Stimulated activated naive CD8-positive, alpha-beta T cell treated with anti-CD3 and anti-CD28 coated beads, Interleukin-15, amount 100 ng/mL, for 72 hours (primary cell): ENCODE results near the gene DGCR8.

ENCODE experiments used
- ATAC-seq: fragments of 150-1000 bp; cut with Tn5 transposase; 2 replicates; pipeline ENCODE4 v1.10.0; 2021; ENCODE audit warnings: mild to moderate bottlenecking, moderate library complexity
- DNase-seq, 2 donors: peaks; one replicate each; pipeline ENCODE4 v3.0.0; 2021 to 2022
- H3K27ac Mint-ChIP-seq, 2 donors: one replicate each; pipeline ENCODE4 v1.8.0; 2022; ENCODE audit warnings: mild to moderate bottlenecking in 2 of 2, mixed read lengths in 2 of 2, moderate library complexity in 2 of 2
- H3K27me3 Mint-ChIP-seq: one replicate; pipeline ENCODE4 v1.8.0; 2022; ENCODE audit warnings: mixed read lengths
- H3K4me1 Mint-ChIP-seq: one replicate; pipeline ENCODE4 v1.8.0; 2022; ENCODE audit warnings: mild to moderate bottlenecking, mixed read lengths
- H3K4me3 Mint-ChIP-seq, 2 donors: one replicate each; pipeline ENCODE4 v1.8.0; 2022; ENCODE audit warnings: mild to moderate bottlenecking in 2 of 2, mixed read lengths in 2 of 2, moderate library complexity in 1 of 2
- H3K9me3 Mint-ChIP-seq, 2 donors: one replicate each; pipeline ENCODE4 v1.8.0; 2022; ENCODE audit warnings: mixed read lengths in 2 of 2

DGCR8 gene

DNA sequence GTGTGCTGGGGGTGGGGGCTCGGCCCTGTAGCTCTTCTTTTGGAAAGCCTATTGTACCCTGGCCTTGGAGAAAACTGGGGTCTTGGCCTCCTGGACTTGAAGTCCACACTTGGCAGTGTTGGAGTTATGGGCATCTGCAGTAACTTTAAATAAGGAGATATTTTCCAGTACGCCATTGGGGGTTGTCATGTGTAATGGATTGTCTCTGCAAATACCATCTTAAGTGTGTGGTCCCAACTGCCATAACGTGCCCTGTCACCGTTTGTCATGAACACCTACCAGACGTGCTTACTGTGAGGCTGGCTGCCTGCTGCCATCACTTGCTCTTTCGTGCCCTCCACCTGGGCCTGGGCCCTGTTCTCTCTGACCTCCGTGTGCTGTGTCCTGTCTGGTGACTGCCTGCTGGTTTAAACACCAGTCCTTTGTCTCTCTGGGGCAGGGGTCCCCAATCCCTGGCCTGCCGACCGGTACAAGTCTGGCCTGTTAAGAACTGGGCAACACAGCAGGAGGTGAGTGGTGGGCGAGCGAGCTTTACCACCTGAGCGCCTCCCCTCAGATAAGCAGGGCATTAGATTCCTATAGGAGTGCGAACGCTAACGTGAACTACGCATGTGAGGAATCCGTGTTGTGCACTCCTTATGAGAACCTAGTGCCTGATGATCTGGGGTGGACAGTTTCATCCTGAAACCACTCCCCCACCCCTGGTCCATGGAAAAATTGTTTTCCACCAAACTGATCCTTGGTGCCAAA, 48.0 kb downstream of the DGCR8 start:
- DNase-seq (no peak), ATAC-seq (no peak)
- Mint-ChIP-seq H3K4me1 (peaks cover 58% of the 10 kb centered on the region), H3K4me3 (no peak overlapping the region), H3K27ac (no peak overlapping the region), H3K9me3 (no peaks in the 10 kb centered on the region), H3K27me3 (no peaks in the 10 kb centered on the region)

GRCh38 chr22:20128619-20128901, 48.5 kb downstream of the DGCR8 start:
- H3K4me1 Mint-ChIP-seq = peaks cover 58% of the 10 kb centered on the region
- no peak overlapping the region for H3K27ac Mint-ChIP-seq
- no peak overlapping the region for H3K4me3 Mint-ChIP-seq
- no peaks in the 10 kb centered on the region for H3K27me3 Mint-ChIP-seq
- H3K9me3 Mint-ChIP-seq = no peaks in the 10 kb centered on the region
- DNase-seq (no peak), ATAC-seq (no peak)

DNA sequence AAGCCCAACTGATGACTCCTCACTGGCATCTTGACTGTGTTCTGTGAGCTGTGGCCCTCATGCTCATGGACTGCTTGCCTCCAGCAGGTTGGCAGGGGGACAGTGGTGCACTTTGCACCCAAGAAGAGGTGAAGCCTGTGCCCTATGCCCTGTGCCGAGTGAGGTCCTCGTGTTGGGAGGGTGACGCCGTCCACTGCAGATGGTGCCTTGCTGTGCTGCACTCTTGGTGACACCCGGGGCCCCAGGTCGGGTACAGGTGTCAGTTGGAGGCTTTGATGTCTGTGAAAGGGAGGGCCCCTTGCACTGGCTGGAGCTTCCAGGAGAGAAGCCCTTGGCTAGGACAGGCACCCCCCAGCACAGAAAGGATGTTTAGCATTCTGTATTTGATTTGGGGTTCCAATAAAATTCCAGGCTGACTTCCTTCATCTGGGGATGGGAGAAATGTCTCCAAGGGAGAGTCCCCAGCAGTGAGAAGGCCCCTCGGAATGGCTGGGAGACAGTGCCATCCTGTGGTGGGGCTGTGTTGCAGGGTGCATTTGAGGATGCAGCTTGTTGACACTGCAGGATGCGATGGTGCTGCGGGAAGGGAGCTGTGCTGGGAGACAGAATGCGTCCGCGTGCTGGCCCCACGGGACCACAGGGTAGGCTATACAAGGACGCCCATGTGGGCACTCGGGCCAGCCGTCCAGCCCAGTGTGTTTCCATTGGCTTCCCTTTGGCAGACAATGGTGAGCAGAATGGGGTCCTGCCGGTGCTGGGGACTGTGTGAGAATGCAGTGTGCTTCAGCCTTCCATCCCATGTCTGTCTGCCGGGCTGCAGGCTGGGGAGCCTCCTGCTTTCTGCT, 49.1 kb downstream of the DGCR8 start:
- ATAC-seq (peak; percentile 58), DNase-seq (peak; percentile 42 to 60)
- peak overlapping the region in 1 of 2 donors; percentile 34 for H3K4me3 Mint-ChIP-seq
- no peaks in the 10 kb centered on the region for H3K27me3 Mint-ChIP-seq
- peak overlapping the region in 1 of 2 donors; percentile 65 for H3K27ac Mint-ChIP-seq
- peaks cover 58% of the 10 kb centered on the region for H3K4me1 Mint-ChIP-seq
- H3K9me3 Mint-ChIP-seq = no peaks in the 10 kb centered on the region

- H3K4me1 Mint-ChIP-seq = peaks cover 62% of the 10 kb centered on the region
- ATAC-seq (no peak), DNase-seq (no peak)
- H3K9me3 Mint-ChIP-seq = no peaks in the 10 kb centered on the region
- H3K27me3 Mint-ChIP-seq = no peaks in the 10 kb centered on the region
- H3K27ac Mint-ChIP-seq = no peak overlapping the region
- H3K4me3 Mint-ChIP-seq = no peak overlapping the region
Measured at GRCh38 chr22:20129747-20130014, 49.6 kb downstream of the DGCR8 start.

DNA sequence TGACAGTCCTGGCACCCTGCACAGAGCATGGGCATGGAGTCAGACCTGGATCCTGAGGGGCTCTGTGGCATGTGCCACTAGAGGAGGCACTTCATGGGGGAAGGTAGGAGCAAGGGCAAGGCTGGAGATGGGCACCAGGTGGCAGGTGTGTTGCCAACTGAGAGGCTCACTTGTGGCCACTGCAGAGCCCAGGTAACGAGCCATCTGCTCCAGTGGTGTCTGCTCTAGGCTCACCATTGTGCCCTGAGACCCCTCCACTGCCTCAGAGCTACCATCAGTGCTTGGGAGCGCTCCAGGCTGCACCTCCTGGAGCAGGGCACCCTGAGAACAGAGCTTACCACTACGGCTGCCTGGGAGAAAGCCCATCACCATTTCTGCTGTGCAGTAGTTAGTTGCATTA, 50.3 kb downstream of the DGCR8 start:
- H3K4me1 Mint-ChIP-seq = peaks cover 69% of the 10 kb centered on the region
- H3K4me3 Mint-ChIP-seq = peak overlapping the region; percentile 64 to 73
- no peaks in the 10 kb centered on the region for H3K27me3 Mint-ChIP-seq
- H3K27ac Mint-ChIP-seq = no peak overlapping the region
- no peak for DNase-seq
- no peak for ATAC-seq
- no peaks in the 10 kb centered on the region for H3K9me3 Mint-ChIP-seq

- no peaks in the 10 kb centered on the region for H3K9me3 Mint-ChIP-seq
Measured at GRCh38 chr22:20130731-20131596, 50.9 kb downstream of the DGCR8 start.

DNA sequence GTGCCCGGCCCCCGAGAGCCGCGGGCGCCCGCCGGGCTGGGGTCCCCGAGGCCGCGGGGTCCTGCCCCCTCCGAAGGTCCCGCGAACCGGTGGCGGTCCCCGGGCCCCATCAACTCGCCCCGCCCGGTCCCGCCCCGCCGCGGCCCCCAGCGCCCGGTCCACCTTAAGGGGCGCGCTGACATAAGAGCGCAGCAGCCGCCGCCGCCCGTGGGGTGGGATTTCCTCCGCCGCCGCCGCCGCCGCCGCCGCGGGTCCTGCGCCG, 51.5 kb downstream of the DGCR8 start, which contains the start of gene ZDHHC8:
ZDHHC8 (plus strand) TSS at position 208 of the 262 bp plus-strand sequence. CDS start 144 bp downstream, outside the sequence.
- peak within 1 kb of the TSS; percentile 66 to 83 for H3K4me3 Mint-ChIP-seq
- DNase-seq (no peak), ATAC-seq (peak; percentile 56)
- peak within 1 kb of the TSS in 1 of 2 donors; percentile 48 for H3K27ac Mint-ChIP-seq
- peaks cover 78% of the 10 kb centered on the region for H3K4me1 Mint-ChIP-seq
- no peaks in the 10 kb centered on the region for H3K27me3 Mint-ChIP-seq
- no peaks in the 10 kb centered on the region for H3K9me3 Mint-ChIP-seq

More at GRCh38 chr22:20130731-20131596, 50.9 kb downstream of the DGCR8 start:
- Mint-ChIP-seq H3K4me1 (peaks cover 72% of the 10 kb centered on the region), H3K27me3 (no peaks in the 10 kb centered on the region), H3K27ac (peak overlapping the region in 1 of 2 donors; percentile 48), H3K4me3 (peak overlapping the region; percentile 64 to 73)
- DNase-seq (peak; percentile 54 to 59), ATAC-seq (peak; percentile 60)

DNA sequence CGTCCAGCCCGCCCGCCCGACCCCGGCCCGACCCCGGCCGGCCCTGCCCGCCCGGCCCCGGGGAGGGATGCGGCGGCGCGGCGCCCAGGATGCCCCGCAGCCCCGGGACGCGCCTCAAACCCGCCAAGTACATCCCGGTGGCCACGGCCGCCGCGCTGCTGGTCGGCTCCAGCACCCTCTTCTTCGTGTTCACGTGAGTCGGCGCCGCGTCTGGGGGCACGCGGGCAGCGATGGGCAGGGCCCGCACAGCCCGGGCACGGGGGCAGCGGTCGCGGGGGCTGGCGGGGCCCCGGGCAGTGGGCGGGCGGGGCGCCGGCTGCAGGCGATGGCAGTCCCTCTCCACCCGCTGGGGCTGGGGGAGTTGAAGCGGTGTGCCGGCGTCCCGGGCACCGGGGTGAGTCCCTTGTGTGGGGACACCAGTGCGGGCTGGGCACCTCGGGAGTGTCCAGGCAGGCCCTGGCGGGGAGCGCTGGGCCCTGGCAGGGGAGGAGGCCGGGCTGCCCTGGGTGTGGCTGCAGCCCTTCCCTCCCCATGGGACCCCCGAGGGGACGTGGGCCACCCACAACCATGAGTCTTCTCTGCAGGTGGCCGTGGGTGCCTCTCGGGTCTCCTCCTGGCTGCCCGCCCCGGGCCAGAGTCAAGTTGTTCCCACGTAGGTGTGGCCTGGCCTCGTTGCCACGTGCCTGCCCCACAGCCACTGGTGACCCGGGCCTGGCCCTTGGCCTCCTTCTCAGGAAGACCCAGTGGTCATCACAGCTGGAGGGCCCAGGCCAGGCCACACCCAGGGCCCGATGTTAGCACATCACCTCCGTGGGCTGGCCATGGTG, 52.0 kb downstream of the DGCR8 start:
- peak overlapping the region; percentile 66 to 83 for H3K4me3 Mint-ChIP-seq
- peak in 1 of 2 donors; percentile 23 for DNase-seq
- H3K9me3 Mint-ChIP-seq = no peaks in the 10 kb centered on the region
- H3K27ac Mint-ChIP-seq = peak overlapping the region in 1 of 2 donors; percentile 27
- H3K4me1 Mint-ChIP-seq = peaks cover 83% of the 10 kb centered on the region
- ATAC-seq = peak; percentile 18
- H3K27me3 Mint-ChIP-seq = no peaks in the 10 kb centered on the region

GRCh38 chr22:20132686-20133246, 52.7 kb downstream of the DGCR8 start:
- DNase-seq (no peak), ATAC-seq (no peak)
- Mint-ChIP-seq H3K27me3 (no peaks in the 10 kb centered on the region), H3K4me1 (peaks cover 84% of the 10 kb centered on the region), H3K27ac (peak overlapping the region in 1 of 2 donors; percentile 76), H3K4me3 (peak overlapping the region; percentile 66 to 83), H3K9me3 (no peaks in the 10 kb centered on the region)

GRCh38 chr22:20133930-20134549, 54.0 kb downstream of the DGCR8 start:
- Mint-ChIP-seq H3K4me3 (peak overlapping the region in 1 of 2 donors; percentile 72), H3K4me1 (peaks cover 79% of the 10 kb centered on the region), H3K9me3 (no peaks in the 10 kb centered on the region), H3K27ac (peak overlapping the region in 1 of 2 donors; percentile 19), H3K27me3 (no peaks in the 10 kb centered on the region)
- DNase-seq = no peak
- ATAC-seq = no peak

DNA sequence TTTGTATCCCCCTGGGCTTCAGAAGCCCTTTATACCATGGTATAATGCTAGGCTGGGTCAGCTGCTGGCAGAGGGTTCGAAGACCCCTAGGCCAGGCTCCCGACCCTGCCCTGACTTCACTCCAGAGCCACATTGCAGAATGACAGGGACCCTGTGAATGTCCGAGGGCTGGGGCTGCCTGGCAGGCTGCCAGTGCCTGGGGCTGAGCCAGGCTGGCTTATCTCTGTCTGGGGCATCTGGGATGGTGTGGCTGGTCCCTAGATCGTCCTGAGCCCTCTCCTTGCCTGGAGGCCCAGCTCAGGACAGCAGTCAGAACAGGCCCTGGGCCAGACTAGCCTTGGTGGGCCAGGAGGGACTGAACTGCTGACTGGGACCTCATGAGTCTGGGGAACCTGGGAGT, 55.2 kb downstream of the DGCR8 start:
- Mint-ChIP-seq H3K27me3 (no peaks in the 10 kb centered on the region), H3K27ac (no peak overlapping the region), H3K4me3 (no peak overlapping the region), H3K9me3 (no peaks in the 10 kb centered on the region), H3K4me1 (peaks cover 77% of the 10 kb centered on the region)
- DNase-seq (no peak), ATAC-seq (no peak)

DNA sequence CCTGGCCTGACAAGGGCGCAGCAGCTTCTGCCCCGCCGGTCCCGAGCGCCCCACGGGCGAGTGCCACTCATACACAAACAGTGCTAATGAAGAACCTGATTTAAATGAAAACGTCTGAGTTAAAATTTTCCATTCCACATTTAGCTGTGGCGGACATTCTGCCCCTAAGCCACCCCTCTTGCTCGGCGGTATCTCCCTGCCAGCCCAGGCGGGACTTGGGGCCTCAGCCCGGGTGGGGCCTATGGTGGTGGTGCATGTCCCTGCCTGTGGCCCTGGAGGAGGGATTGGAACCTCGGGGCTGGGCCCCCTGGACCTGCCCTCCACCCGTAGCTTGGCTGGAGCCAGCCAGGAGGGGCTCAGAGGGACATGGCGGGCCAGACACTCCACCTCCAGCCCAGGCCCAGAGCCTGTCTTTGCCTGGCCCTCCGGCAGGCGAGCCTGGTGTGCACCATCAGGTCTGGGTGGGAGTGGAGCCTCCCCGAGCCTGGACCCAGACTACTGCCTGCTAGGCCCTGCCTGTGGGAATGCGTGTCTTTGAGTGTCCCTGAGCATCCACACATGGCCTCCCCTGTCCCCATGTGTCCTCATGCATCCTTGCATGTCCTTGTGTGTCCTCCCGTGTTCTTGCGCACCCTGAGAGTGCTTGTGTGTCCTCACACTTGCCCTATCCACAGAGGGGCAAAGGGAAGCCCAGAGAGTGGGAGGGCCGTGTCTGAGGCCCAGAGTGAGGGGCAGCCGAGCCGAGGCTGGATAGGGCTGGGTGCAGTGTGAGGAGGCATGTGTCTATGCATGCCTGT, 56.0 kb downstream of the DGCR8 start:
- H3K9me3 Mint-ChIP-seq = no peaks in the 10 kb centered on the region
- no peaks in the 10 kb centered on the region for H3K27me3 Mint-ChIP-seq
- peaks cover 70% of the 10 kb centered on the region for H3K4me1 Mint-ChIP-seq
- ATAC-seq = no peak
- H3K27ac Mint-ChIP-seq = no peak overlapping the region
- DNase-seq = no peak
- H3K4me3 Mint-ChIP-seq = no peak overlapping the region

DNA sequence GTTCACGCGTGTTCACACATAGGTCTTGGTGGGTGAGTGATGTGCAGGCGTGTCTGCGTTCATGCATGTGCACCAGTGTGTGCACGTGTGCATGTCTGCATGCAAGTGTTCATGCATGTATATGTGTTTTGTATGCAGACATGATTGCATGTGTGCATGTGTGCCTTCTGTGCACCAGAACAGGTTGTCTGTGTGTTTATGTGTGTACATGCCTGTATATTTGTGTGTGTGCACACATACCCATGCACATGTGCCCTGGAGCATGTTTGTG, 56.5 kb downstream of the DGCR8 start:
- H3K4me1 Mint-ChIP-seq = peaks cover 70% of the 10 kb centered on the region
- no peaks in the 10 kb centered on the region for H3K9me3 Mint-ChIP-seq
- H3K27ac Mint-ChIP-seq = no peak overlapping the region
- DNase-seq (no peak), ATAC-seq (no peak)
- H3K27me3 Mint-ChIP-seq = no peaks in the 10 kb centered on the region
- H3K4me3 Mint-ChIP-seq = no peak overlapping the region

- no peak for ATAC-seq
- Mint-ChIP-seq H3K27me3 (no peaks in the 10 kb centered on the region), H3K9me3 (no peaks in the 10 kb centered on the region), H3K4me3 (no peak overlapping the region), H3K4me1 (peaks cover 70% of the 10 kb centered on the region), H3K27ac (peak overlapping the region; percentile 16 to 19)
- no peak for DNase-seq
Measured at GRCh38 chr22:20137113-20137512, 57.1 kb downstream of the DGCR8 start.
